NCI-H187 treated with DMSO at 0.1 percent for 48 hours (cell line): ENCODE data around the gene NRF1.

Experiments used
- DNase-seq: peaks from one replicate; lab custom pipeline; 2025; lab: John Stamatoyannopoulos, UW

NRF1 gene

DNA sequence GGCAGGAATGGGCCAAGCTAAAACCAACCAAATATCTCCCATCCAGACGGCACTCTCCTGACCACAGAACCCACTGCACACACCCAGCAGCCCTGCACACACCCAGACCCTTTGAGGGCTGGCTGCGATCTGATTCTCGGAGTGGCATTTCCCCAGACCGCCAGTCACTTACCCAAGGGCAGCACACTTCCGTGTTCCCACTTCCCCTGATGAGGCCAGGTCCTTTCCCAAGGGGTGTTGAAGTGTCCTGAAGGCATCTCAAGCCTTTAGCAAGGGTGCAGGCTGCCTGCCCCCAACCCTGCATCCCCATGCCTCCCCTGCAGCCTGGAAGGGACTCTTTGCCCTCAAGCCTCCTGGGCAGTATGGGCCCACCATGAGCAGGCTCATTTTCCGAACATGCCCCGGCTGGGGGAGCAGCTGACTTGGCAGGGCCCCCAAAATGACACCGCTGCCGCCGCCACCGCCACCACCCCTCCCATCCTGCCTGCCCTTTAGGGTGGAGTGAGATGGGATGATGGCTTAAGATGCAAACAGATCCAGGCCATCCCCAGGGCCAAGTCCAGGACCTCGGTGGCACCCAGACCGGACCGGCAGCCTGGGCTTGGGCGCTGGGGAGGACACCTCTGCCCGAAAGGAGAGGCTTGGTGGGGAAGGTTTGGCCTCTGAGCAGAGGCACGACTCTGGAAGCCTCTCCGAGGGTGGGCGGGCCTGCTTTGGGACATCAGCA is 159.8 kb downstream of the NRF1 start:
- no peak for DNase-seq

DNA sequence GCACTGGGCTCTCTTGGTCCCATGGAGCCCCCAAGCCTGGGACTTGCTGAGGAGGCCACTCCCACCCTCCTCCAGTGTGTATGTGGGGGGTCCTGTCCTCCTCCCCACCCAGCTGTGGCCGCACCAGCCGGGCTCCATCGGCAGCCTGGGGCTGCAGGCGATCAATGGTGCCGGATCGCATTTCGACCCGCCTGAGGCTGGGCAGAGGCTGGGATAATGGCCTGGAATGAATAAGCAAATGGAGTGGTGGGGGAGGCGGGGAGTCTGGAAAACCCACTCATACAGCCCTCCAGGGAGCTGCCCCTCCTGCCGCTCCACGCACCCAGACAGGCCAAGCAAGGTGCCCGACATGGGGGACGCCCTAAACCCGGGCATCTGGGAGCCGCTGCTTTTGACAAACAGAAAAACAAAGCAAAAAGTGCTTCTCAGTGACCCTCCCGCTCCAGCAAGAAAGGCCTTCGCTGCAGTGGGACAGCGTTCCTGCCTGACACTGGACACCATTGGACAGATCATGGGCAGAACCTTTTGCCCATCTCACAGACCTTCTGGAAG is 160.5 kb downstream of the NRF1 start:
- DNase-seq = no peak

DNA sequence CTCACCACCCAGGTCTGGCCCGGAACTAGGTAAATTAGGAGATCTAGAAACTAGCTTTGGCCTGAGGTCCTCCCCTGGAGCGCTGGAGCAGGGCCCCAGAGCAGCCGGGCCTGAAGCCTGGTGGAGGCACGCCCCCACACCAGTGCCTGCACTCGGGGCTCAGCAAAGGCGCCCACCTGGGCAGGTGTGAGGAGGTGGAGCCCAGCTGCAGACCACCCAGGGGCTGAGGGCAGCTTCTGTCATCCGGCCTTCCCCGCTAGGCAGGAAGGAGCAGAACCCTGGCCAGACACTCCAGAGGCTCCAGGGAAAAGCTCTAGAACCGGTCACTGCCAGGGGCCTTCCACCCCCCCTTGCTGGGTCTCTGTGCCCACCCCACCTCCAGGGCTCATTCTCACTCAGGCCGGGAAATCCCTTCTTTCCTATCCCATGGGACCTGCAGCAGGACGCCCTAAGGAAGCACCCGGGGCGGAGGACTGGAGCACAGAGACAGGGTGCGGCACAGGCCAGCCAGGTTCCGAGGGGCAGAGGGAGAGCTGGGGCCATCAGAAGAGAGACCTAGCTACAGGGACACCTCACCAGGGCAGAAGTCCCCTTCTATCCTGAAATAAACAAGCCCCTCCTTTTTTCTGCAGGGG is 161.2 kb downstream of the NRF1 start:
- DNase-seq = no peak

DNA sequence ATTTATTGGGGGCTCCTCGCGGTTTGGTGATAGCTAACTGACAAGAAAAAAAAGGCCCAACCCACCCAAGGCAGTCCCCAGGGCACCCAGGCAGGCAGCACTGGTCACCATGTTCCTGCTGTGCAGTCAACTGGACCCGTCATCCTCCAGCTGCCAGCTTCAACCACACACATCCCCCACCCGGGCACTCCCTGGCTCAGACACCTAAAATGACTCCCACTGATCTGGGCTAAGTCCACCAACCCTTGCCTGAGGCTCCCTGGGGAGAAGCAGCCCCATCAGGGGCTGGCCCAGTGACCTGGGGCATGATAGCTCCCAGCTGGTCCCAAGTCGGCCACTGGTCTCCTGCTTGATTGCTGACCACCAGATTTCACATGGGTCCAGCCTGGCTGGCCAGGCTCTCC is 161.8 kb downstream of the NRF1 start:
- no peak for DNase-seq

DNA sequence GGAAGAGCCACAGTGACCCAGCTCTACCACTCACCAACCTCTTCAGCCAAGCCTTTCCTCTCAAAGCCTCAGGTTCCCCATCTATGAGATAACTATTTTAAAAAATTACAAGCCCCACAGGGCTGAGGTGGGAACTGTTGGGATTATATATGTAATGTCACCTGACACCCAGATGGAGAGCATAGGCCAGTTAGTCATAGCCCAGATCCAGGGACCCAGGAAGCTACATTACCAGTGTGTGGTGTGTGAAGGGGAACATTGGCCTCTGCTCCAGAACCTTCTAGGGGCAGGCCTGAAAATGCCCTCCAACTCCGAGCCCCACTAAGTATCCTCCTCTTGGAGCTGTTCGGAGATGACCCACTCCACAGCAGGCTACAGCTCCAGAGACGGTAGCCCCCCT is 162.4 kb downstream of the NRF1 start:
- no peak for DNase-seq

DNA sequence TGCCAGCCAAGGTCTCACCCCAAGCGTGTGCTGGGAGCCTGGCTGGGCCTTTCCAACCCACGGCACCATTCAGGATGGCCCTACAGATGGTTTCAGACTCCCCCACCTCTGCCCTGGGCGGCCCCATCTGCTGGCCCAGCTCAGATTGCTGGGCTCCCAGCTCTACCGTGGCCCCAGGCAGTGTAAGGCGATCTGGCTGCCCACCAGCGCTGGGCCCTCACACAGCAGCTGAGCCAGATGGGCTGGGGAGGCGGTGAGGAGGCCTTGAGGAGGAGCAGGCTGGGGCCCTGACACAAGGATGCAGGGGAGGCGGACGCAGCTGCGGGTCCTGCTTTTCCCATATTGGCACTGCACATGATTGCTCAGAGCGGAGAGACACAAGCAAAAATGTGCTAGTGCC is 162.8 kb downstream of the NRF1 start:
- DNase-seq = no peak

DNA sequence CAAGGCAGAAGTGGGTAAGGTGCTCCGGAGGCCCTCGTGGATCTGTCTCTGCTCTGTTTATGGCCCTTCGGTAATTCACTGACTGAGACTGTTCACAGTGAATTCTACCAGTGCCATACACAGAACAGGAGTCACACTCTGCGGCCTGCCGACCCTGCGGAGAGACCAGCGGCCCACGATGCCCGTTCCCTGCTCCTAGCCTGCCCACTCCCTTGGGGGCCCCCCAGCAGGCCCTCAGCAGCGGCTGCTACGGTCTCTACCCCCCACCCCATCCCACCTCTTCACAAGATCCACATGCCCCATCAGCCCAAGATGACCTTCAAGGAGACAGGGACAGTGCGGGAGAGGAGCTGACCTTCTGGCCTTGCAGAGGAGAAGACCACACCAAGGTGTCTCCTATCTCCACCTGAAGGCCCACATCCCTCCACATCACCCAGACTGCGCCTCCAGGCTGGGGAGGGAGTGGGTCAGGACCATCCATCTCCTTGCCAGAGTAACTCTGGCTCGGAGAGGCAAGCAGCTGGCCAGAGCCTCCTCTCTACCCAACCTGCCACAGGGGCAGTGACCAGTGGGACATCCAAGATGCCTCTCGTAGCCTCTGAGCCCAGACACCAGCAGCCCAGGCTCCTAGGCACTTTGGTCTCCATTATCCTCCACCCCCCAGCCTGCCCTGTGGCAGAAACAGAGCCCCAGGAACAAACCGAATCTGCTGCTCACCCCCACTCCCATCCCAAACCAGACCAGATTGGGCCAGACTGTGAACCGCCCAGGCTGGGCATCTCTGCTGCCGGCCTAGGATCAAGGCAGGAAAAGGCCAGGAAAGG is 163.6 kb downstream of the NRF1 start:
- DNase-seq = no peak

DNA sequence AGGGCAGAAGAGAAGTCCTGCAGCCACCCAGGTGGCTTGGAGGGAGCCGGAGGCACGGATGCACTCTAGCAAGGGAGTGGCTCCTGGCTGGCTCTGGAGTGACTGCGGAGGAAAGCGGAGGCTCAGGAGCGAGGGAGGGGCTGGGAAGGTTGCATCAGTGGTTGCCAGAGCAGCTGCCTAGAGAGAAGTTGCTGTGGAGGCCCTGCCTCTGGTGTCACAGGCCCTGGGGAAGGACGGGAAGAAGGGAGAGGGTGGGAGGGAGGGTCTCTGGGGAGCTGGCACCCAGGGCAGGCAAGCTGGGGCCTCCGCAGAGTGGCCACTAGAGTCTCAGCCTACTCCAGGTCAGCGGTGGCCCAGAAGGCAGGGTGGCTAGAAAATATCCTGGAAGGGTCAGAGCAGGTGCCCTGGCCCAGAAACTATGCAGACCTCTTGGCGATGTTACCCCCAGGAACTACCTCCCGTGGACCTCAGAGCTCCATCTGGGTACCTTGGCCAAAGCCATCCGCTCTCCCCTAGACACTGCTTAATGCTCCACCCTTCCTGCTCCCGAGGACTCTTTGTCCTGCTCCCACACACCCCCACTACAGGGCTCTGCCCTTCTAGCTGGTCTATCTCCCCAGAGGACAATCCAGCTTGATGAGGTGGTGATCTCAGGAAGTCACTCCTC is 164.3 kb downstream of the NRF1 start:
- DNase-seq = no peak

DNA sequence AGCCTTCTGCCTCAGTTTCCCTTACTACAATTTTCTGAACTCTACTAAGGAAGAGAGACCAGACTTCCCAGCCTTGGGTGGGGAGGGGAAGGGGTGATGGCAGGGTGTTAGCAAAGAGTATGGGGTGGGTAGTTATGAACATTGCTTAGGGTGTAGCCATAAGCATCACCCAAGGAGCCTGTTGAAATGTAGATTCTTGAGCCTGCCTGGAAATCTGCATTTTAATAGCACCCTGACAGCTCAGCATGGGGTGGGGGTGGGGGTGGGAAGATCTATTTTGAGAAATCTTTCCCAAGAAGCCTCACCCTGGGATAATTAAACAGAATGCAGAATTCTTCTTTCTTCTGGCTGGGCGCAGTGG is 164.8 kb downstream of the NRF1 start:
- no peak for DNase-seq

DNA sequence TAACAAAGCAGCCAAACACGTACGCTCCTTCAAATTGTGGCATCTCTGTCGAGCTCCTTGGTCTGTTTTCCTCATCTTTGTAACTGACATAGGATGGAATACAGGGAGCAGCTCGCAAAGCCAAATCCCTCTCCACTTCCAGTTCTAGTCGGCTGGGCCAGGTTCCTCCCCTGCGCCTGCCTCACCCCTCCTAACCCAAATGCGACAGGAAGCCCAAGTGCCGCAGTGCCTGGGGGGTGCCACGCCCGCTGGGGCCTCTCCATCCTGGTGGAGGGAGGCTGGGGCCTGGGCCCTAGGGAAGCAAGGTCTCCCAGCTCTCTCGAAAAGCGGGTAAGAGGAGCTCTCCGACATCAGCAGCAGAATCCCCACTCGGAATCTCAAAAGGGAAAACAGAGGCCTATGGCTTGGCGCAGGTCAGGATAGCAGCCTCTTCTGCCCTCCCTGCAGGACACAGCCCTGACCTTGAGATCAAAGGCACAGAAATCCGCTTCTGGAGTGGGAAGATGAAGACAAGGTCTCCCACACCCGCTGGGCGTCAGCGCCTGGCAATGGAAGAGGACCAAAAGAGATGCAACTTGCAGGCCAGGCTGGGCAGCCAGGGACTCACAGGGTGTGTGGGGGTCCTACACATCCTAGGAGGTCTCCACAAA is 165.8 kb downstream of the NRF1 start:
- DNase-seq = no peak

DNA sequence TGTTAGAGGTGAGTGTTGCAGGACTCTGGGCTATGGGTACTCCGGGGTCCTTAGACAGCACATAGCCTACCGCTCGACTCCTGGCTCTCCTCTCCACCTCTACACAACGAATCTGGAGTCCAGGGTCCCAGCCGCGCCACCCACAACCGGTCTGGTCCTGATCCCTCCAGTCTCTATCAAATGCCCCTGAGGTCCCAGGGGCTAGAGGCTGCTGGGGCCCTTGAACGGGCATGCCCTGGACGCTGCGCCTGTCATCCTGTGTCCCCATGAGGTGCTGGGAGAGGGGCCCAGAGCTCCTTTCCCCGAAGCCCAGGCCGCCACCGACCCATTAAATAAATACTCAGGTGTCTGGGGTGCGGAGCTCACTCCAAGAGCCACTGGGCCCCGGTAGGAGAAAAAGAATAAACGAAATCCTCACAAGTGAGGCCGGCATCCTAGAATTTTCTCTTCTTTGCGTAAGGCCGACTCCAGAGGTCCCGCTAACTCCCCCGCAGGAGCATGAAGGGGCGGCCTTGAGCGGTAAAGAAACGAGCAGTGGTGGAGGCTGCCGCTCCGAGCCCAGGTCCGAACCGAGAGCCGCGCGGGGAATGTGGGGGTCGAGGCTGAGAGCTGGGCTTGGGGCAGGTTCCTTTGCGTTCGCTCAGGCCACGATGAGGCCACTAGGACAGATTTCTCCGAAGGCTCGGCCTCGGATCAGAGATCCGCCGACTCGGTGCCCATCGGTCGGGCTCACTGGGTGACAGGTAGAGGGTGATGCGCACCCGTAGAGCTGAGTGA is 166.7 kb downstream of the NRF1 start:
- no peak for DNase-seq

DNA sequence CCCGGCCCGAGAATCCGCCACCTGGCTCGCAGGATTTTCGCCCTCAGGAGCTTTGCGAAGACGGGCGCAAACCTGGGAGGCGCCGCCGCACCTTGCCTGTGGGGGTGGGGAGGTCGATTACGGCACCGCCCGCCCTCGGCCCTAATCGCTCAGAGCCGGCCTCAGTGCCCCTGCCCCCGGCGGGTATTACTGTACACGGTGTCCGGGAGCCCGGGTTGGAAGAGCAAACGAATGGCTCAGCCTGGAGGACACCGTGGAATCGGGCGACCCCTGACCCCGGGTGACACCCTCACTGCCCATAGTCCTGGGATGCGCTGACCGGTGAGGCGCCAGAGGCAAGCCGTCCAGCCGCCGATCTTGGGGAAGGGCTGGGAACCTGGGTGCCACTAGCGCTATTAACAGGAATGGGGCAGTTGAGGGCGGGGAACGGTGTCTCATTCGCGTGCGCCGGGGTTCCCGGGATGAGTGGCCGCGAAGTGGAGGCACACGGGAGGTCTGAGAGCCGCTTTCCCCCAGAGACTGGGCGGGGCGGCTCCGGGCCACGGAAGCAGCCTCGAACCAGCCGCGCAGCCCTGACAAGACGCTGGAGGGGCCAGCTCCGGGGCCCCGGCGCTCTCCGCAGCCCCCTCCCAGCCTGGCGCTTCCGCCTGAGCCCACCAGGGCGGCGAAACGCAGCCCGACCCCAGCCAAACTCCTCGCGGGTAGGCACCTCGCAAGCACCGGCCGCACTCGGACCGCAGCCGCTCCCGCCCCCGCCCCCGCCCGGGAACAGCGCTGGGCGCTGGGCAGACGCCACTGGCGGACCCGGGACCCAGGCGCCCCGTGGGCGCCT is 167.5 kb downstream of the NRF1 start:
- no peak for DNase-seq

DNA sequence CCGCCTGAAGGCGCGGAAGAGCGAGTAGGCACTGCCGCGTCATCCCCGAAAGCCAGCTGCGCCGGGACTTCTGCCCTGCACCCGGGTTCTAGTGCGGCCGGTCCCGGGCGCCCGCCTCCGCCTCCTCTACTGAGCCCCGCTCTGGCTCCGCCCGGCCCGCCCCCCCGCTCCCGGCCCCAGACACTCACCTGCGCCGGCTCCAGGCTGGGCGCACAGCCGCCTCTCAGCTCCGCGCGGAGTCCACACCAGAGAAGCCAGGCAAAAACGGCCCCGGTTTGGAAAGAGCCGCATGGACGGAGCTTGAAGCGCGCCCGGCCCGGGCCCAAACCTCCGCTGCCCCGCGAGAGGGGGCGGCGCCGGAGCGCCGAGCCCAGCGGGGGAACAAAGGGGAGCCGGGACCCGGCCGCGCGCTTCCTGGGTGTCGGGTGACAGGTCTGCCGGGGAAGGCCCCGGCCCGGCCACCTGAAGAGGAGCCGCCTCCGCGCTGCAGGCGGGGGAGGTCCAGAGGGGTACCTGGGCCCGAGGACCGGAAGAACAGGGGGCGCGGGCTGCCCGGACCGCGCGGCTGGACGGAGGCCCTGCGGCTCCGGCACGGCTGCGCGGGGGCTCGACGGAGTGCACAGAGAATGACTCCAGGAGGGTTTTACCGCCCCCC is 168.2 kb downstream of the NRF1 start:
- no peak for DNase-seq

DNA sequence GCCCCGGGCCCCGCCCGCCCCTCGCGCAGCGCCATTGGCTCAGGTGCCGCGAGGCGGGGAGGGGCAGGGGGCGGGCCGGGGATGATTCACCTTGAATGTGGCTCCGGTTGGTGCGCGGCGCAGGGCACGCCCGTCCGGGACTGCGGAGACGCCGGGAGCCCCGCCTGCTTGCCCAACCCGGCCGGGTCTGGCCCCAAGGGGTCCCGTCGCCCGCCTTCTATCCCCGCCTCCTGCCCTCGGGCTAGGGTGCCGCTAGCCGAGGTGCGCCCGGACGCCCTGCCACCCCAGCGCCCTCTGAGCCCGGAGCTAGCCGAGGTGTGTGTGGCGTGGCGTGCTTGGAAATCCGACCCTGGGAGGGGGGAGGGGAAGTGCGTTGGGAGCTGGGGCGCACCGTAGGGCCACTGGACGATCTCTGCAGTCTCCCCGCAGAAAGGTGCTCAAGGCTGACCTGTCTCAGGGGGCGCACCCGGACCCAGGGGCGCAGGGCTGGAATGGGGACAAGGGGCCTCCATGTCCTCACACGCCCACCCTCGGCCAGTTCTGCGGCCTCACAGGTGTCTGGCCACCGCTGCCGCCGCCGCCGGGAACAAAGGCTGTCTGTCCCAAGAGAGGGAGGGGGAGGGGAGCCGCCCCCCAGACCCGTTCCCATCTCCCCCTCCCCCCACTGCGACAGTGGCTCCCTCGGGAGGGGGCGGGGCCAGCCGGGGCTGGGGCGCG is 168.9 kb downstream of the NRF1 start:
- DNase-seq = peak; percentile 75

DNA sequence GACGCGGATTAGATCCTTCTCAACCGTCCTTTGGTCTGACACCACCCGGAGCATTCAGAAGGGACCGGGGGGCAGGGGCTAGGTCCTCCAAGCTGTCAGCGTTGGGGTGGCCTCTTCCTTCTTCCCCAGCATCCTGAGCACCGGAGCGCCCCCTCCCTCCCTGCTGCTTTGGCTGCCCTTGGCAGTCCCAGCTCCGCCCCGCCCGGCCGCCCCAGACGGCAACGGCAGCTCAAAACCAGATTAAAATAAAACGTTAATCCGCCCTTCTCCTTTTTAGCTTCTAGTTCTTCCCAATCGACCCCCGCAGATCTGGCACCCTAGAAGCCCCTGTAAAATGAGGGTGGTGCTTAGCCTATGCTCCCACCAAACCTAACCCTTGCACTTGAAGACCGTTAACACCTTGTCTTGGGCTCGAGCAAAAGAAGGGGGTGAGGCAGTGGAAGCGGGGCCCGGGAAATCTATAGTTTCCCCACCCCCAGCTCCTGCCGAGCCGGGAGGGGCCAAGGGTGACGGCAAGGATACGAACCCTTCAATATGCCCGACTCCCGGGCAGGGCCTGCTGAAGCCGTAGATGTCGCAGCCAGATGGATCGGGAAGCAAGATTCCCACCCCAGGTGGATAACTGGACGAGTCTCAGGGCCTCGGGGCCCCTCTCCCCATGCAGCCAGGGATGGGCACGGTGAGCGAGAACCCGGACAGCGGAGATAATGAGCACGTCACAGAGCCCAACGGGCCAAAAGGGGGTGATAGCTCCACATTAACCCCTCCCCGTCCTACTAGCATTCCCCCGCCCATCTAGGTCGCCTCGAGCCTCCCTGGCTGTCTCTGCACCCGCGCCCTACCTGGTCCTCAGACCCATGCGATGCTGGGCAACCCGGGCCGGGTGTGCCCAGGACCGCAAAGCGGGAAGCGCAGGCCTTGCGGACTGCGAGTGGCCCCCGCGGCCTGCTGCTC is 169.7 kb downstream of the NRF1 start:
- no peak for DNase-seq

DNA sequence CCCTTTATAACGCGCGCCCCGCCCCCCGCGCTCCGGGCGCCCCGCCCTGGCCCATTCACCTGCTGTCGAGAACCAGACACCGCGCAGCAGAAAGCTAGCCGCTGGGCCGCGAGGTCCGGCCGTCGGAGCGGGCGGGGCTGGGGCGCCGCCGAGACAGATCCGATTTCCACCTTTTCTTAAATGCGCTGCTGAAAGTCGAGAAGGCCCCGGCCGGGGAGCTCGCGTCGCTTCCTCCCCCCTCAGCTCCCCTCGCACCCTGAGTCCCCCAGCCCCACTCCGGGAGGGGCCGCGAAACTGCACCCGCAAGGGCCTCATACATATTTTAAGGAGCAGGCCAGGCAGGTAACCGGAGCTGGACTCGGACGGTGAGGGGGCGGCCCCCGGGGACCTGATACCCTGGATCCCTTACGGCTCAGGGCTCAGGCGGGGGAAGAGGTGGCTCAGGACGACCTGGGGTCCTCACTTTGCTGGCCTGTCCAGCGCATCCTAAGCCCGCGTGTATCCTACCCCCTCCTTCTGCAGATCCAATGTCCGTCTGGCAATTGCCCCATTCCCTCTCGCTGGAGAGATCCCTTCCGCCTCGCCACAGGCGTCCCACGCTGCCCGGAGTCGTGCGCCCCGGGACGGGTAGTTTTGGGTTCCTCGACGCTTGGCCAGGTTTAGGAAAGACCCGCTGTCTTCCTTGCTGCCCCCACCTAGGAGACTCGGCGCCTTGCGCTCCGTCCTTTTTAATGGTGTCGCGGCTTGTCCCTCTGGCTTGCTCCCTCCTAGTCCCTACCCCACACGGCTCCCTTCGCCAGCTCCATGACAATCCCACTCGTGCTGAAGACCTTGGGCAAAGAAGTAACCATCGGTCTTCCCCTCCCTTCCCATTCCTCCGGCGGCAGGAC is 170.7 kb downstream of the NRF1 start:
- DNase-seq = no peak
